ENCODE data around the gene CALCB.
"Not testable (repeated sequence)": the region's sequence is repeated elsewhere in the genome, so short reads cannot be mapped to it uniquely, and the experiment has no call there.

The CALCB gene

GRCh38 chr11:15045209-15045608, 28.2 kb upstream of the CALCB start:
- TF ChIP-seq, protein P1, sequence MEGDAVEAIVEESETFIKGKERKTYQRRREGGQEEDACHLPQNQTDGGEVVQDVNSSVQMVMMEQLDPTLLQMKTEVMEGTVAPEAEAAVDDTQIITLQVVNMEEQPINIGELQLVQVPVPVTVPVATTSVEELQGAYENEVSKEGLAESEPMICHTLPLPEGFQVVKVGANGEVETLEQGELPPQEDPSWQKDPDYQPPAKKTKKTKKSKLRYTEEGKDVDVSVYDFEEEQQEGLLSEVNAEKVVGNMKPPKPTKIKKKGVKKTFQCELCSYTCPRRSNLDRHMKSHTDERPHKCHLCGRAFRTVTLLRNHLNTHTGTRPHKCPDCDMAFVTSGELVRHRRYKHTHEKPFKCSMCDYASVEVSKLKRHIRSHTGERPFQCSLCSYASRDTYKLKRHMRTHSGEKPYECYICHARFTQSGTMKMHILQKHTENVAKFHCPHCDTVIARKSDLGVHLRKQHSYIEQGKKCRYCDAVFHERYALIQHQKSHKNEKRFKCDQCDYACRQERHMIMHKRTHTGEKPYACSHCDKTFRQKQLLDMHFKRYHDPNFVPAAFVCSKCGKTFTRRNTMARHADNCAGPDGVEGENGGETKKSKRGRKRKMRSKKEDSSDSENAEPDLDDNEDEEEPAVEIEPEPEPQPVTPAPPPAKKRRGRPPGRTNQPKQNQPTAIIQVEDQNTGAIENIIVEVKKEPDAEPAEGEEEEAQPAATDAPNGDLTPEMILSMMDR (IDR thresholded peaks at IDR 0.05), result no peak
- no peak for TF ChIP-seq ZFX (IDR thresholded peaks at IDR 0.05; ENCODE audit: borderline replicate concordance)
- H3K27ac ChIP-seq, result no peak overlapping the region

DNA sequence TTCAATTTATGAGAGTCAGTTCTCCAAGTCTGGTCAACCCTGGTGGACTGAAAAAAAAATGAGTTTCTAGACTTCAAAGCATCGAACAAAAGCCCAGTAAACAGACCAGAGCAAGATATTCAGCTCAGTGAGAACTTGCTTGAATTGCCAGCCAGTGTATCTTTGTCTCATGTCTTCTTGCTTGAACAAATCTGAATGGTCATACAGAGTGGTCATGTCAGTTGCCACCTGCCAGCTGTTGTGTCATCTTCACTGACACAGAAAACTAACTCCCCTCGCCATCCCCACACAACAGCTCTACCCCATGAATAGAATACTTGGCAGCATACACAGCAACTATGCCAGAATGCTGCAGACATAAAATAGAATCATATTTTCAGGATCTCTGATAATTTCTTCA, 27.5 kb upstream of the CALCB start:
- H3K27ac ChIP-seq, result no peak overlapping the region
- TF ChIP-seq ZFX (IDR thresholded peaks at IDR 0.05; ENCODE audit: borderline replicate concordance), result no peak
- TF ChIP-seq, protein P1 (IDR thresholded peaks at IDR 0.05), result no peak

GRCh38 chr11:15046673-15047072, 26.7 kb upstream of the CALCB start:
- H3K27ac ChIP-seq, result not testable (repeated sequence)

DNA sequence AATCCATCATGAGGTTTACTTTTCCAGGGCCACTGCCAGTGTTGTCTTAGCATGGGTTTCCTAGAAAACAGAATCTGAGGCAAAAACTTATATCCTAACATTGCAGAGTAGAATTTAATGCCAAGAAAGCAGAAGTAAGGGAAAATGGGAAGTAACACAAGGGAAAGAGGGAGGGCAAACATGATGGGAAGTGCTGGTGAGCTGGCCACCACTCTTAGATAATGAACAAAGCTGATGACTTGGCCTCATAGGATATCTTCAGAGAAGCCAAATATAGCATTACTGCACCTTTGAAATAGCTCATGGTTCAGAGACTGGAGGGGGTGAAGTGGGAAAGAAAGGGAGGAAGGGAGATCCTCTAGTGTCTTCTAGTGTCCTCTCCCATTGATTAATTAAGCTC, 24.8 kb upstream of the CALCB start:
- no peak for TF ChIP-seq ZFX (IDR thresholded peaks at IDR 0.05; ENCODE audit: borderline replicate concordance)
- TF ChIP-seq, protein P1 (IDR thresholded peaks at IDR 0.05), result no peak
- H3K27ac ChIP-seq, result no peak overlapping the region

GRCh38 chr11:15053191-15053685, 20.2 kb upstream of the CALCB start:
- H3K27ac ChIP-seq, result no peak overlapping the region
- TF ChIP-seq, protein P1 (IDR thresholded peaks at IDR 0.05), result no peak
- no peak for TF ChIP-seq ZFX (IDR thresholded peaks at IDR 0.05; ENCODE audit: borderline replicate concordance)

DNA sequence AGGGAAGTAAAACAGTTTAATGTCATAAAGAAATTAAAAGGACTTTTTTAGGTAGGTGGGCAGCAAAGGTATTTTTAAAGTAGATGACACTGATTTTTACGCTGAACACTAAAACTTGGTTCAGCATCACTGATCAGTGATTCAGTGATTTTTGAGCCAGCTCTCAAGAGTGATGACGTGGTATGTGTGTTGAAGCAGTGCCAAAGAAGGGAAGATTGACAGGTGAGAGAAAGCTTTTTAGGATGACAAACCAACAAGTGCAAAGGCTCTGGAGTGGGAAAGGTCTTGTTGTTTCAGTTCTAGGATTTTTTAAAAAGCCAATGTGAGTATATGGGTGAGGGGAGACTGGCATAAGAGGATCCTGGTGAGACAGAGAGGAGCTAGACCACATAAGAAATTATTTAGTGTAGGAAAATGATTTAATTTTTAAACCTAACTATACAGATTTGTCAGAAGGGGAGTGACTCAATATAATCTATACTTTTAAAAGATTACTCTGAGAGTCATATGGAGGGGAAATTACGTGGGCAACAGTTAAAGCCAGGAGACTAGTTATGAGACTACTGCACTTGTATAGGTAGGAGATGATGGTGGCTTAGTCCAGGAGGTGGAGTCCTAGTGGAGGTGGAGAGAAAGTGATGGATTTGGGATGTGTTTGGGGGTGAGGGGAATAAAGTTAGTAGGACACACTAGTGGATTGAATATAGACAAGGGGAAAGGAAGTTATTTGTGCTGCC, 17.6 kb upstream of the CALCB start:
- TF ChIP-seq, protein P1 (IDR thresholded peaks at IDR 0.05), result no peak
- TF ChIP-seq ZFX (IDR thresholded peaks at IDR 0.05; ENCODE audit: borderline replicate concordance), result no peak
- H3K27ac ChIP-seq, result no peak overlapping the region

GRCh38 chr11:15057329-15057728, 16.1 kb upstream of the CALCB start:
- TF ChIP-seq, protein P1 (IDR thresholded peaks at IDR 0.05), result no peak
- TF ChIP-seq ZFX (IDR thresholded peaks at IDR 0.05; ENCODE audit: borderline replicate concordance), result no peak
- H3K27ac ChIP-seq, result no peak overlapping the region
